Uterus (tissue), 4 donors: Measurements from ENCODE around the gene RAB41. TPM values are rescaled to one million over a fixed set of nuclear protein-coding genes. Genes with fewer than 3 reads are reported as not detected.

ENCODE experiments used
- DNase-seq, 2 donors: peaks; one replicate each; pipeline ENCODE4 v3.0.0-alpha.2; 2019 to 2020
- H3K27ac ChIP-seq, 2 donors: fragments of 200-600 bp; sonication (generic); 1 replicate in 1 of 2; 2 replicates in 1 of 2; pipeline ENCODE4 v1.5.1; 2016 to 2018
- H3K27me3 ChIP-seq, 2 donors: fragments of 200-600 bp; sonication (generic); one replicate each; pipeline ENCODE4 v1.5.1; 2018 to 2019; ENCODE audit warnings: control low read depth in 1 of 2
- H3K36me3 ChIP-seq, 2 donors: fragments of 200-600 bp; sonication (generic); one replicate each; pipeline ENCODE4 v1.5.1; 2019; ENCODE audit warnings: control low read depth in 1 of 2
- H3K4me1 ChIP-seq, 2 donors: fragments of 200-600 bp; sonication (generic); one replicate each; pipeline ENCODE4 v1.5.1; 2018 to 2019; ENCODE audit warnings: control low read depth in 1 of 2
- H3K4me3 ChIP-seq, 2 donors: fragments of 200-600 bp; sonication (generic); 1 replicate in 1 of 2; 2 replicates in 1 of 2; pipeline ENCODE4 v1.5.1; 2018 to 2019; ENCODE audit warnings: mild to moderate bottlenecking in 1 of 2
- H3K9me3 ChIP-seq, 2 donors: fragments of 200-600 bp; sonication (generic); one replicate each; pipeline ENCODE4 v1.5.1; 2019; ENCODE audit warnings: control low read depth in 1 of 2
- CTCF ChIP-seq, 4 experiments: fragments of 200-600 bp in 2 of 4; fragments of 450-650 bp in 2 of 4; sonication (generic) in 2 of 4; IDR thresholded peaks; one replicate each; pipeline ENCODE4 v1.5.1; 2016 to 2019; ENCODE audit warnings: antibody characterized with exemption in 4 of 4, mild to moderate bottlenecking in 2 of 4, moderate library complexity in 1 of 4
- POLR2A ChIP-seq, 2 donors: fragments of 450-650 bp; IDR thresholded peaks; one replicate each; pipeline ENCODE4 v1.6.1; 2016; ENCODE audit warnings: antibody characterized with exemption in 2 of 2, mild to moderate bottlenecking in 1 of 2, moderate library complexity in 1 of 2
- intact Hi-C: fragments of 100-400 bp; cut with DNase I; formaldehyde crosslinking; loops from one replicate; pipeline ENCODE4 v1.15.1; 2023; ENCODE audit warnings: low total_unique reads
- total RNA-seq, 4 donors: library from RNA; depleted of rRNA in 3 of 4; stranded (reverse); fragments of >200 nt in 3 of 4; gene quantifications; one replicate each; pipeline versions ENCODE4 v1.1.0 to v1.2.4, GENCODE V29; 2014 to 2023
- donor health status: DM: yes; HTN: yes; CAD: no.

RAB41 gene
- total RNA-seq, 4 donors from 2014 or later = not detected

- intact Hi-C loops = no loop called here
- Histone ChIP-seq H3K36me3 (no peaks in the 10 kb centered on the region), H3K4me3 (no peak overlapping the region), H3K27me3 (peaks cover 0 to 5% of the 10 kb centered on the region in 2 donors), H3K27ac (no peak overlapping the region), H3K9me3 (no peaks in the 10 kb centered on the region), H3K4me1 (no peaks in the 10 kb centered on the region)
- TF ChIP-seq POLR2A (IDR thresholded peaks at IDR 0.05) (no peak), CTCF (IDR thresholded peaks at IDR 0.05) (no peak)
- no peak for DNase-seq
Observed at GRCh38 chrX:70255452-70255851, 26.5 kb upstream of the RAB41 start.

GRCh38 chrX:70257423-70258288 lies 24.3 kb upstream of the RAB41 start:
- no peak for TF ChIP-seq CTCF (IDR thresholded peaks at IDR 0.05)
- TF ChIP-seq POLR2A (IDR thresholded peaks at IDR 0.05) = no peak
- no peaks in the 10 kb centered on the region for H3K9me3 ChIP-seq
- peaks cover 0 to 5% of the 10 kb centered on the region in 2 donors for H3K27me3 ChIP-seq
- no peak overlapping the region for H3K4me3 ChIP-seq
- DNase-seq = no peak
- intact Hi-C loops = no loop called here
- H3K27ac ChIP-seq = no peak overlapping the region
- no peaks in the 10 kb centered on the region for H3K36me3 ChIP-seq
- H3K4me1 ChIP-seq = no peaks in the 10 kb centered on the region

- H3K27me3 ChIP-seq = no peaks in the 10 kb centered on the region
- no peaks in the 10 kb centered on the region for H3K36me3 ChIP-seq
- no peak for DNase-seq
- no peak within 1 kb of the TSS for H3K4me3 ChIP-seq
- TF ChIP-seq CTCF (IDR thresholded peaks at IDR 0.05) = no peak
- no peak for TF ChIP-seq POLR2A (IDR thresholded peaks at IDR 0.05)
- no peaks in the 10 kb centered on the region for H3K9me3 ChIP-seq
- H3K27ac ChIP-seq = no peak within 1 kb of the TSS
- H3K4me1 ChIP-seq = no peaks in the 10 kb centered on the region
- intact Hi-C loops = no loop called here
Observed at GRCh38 chrX:70260104-70260503, 21.9 kb upstream of the RAB41 start, which contains the start of gene P2RY4. Gene P2RY4 (minus strand): TSS chrX:70260204. CDS start chrX:70259624, 580 bp downstream.

GRCh38 chrX:70262952-70263567 lies 18.9 kb upstream of the RAB41 start:
- H3K4me3 ChIP-seq = no peak overlapping the region
- no peak for DNase-seq
- intact Hi-C loops = no loop called here

More at GRCh38 chrX:70262952-70263567, 18.9 kb upstream of the RAB41 start:
- H3K9me3 ChIP-seq = no peaks in the 10 kb centered on the region
- no peaks in the 10 kb centered on the region for H3K27me3 ChIP-seq
- TF ChIP-seq CTCF (IDR thresholded peaks at IDR 0.05) (peak in 1 of 4 experiments; percentile 16), POLR2A (IDR thresholded peaks at IDR 0.05) (no peak)
- H3K4me1 ChIP-seq = no peaks in the 10 kb centered on the region
- H3K27ac ChIP-seq = no peak overlapping the region
- no peaks in the 10 kb centered on the region for H3K36me3 ChIP-seq
